Subcutaneous abdominal adipose tissue (tissue), 5 donors: ENCODE data around the gene RGS11.

Experiments used
- H3K27ac ChIP-seq: one replicate; pipeline ENCODE4 v1.7.0; 2013; ENCODE audit warnings: low read depth, mild to moderate bottlenecking, inconsistent platforms, low read length, moderate library complexity
- H3K27me3 ChIP-seq, 5 donors: one replicate each; pipeline ENCODE4 v1.7.0; 2013; ENCODE audit warnings: low read length in 5 of 5, inconsistent platforms in 1 of 5; ENCODE audit not compliant: control insufficient read depth in 5 of 5, insufficient read depth in 4 of 5
- H3K36me3 ChIP-seq, 5 donors: one replicate each; pipeline ENCODE4 v1.7.0; 2013; ENCODE audit warnings: low read length in 5 of 5; ENCODE audit not compliant: control insufficient read depth in 5 of 5, insufficient read depth in 5 of 5
- H3K4me1 ChIP-seq, 5 donors: one replicate each; pipeline ENCODE4 v1.7.0; 2013; ENCODE audit warnings: low read length in 5 of 5, mild to moderate bottlenecking in 3 of 5, moderate library complexity in 1 of 5; ENCODE audit not compliant: control insufficient read depth in 5 of 5, insufficient read depth in 5 of 5
- H3K4me3 ChIP-seq, 5 donors: one replicate each; pipeline ENCODE4 v1.7.0; 2013; ENCODE audit warnings: low read length in 5 of 5, low read depth in 1 of 5
- H3K9ac ChIP-seq, 5 donors: one replicate each; pipeline ENCODE4 v1.7.0; 2013; ENCODE audit warnings: low read length in 5 of 5, mild to moderate bottlenecking in 4 of 5, moderate library complexity in 3 of 5
- H3K9me3 ChIP-seq, 5 donors: one replicate each; pipeline ENCODE4 v1.7.0; 2013; ENCODE audit warnings: low read length in 5 of 5; ENCODE audit not compliant: control insufficient read depth in 5 of 5
- donor health status: healthy.
- donor health status: healthy.
- donor health status: healthy.
- donor health status: healthy.
- donor health status: healthy.

RGS11 gene

GRCh38 chr16:287298-287811, 11.6 kb upstream of the RGS11 start:
- Histone ChIP-seq H3K27ac (no peak overlapping the region), H3K9me3 (no peaks in the 10 kb centered on the region), H3K4me3 (no peak overlapping the region), H3K9ac (no peak overlapping the region), H3K4me1 (no peaks in the 10 kb centered on the region), H3K27me3 (no peaks in the 10 kb centered on the region), H3K36me3 (peaks cover 0 to 68% (median 51%) of the 10 kb centered on the region in 5 donors)

GRCh38 chr16:286491-287297, 10.9 kb upstream of the RGS11 start:
- Histone ChIP-seq H3K27me3 (peaks cover 0 to under 1% (median 0%) of the 10 kb centered on the region in 5 donors), H3K9ac (no peak overlapping the region), H3K4me3 (no peak overlapping the region), H3K9me3 (no peaks in the 10 kb centered on the region), H3K4me1 (peaks cover 0 to under 1% (median 0%) of the 10 kb centered on the region in 5 donors), H3K36me3 (peaks cover 0 to 61% (median 45%) of the 10 kb centered on the region in 5 donors), H3K27ac (no peak overlapping the region)

- H3K27me3 ChIP-seq: peaks cover 0 to 5% (median 2%) of the 10 kb centered on the region in 5 donors
- no peak overlapping the region for H3K4me3 ChIP-seq
- H3K27ac ChIP-seq: no peak overlapping the region
- H3K9ac ChIP-seq: no peak overlapping the region
- H3K4me1 ChIP-seq: peaks cover 0 to 12% (median 12%) of the 10 kb centered on the region in 5 donors
- H3K36me3 ChIP-seq: peaks cover 0 to 48% (median 32%) of the 10 kb centered on the region in 5 donors
- H3K9me3 ChIP-seq: no peaks in the 10 kb centered on the region
These were observed 9.7 kb upstream of the RGS11 start for GRCh38 chr16:285146-286055.

- Histone ChIP-seq H3K36me3 (peaks cover 0 to 39% (median 23%) of the 10 kb centered on the region in 5 donors), H3K4me1 (peaks cover 0 to 16% (median 15%) of the 10 kb centered on the region in 5 donors), H3K4me3 (no peak overlapping the region), H3K27ac (no peak overlapping the region), H3K9ac (no peak overlapping the region), H3K9me3 (no peaks in the 10 kb centered on the region), H3K27me3 (peaks cover 0 to 5% (median 2%) of the 10 kb centered on the region in 5 donors)
These were observed 8.7 kb upstream of the RGS11 start for GRCh38 chr16:284204-285120.

GRCh38 chr16:283033-283805, 7.5 kb upstream of the RGS11 start, which contains the start of gene PDIA2:
Gene PDIA2 (plus strand): TSS chr16:283164. CDS start chr16:283170, 6 bp downstream.
- Histone ChIP-seq H3K9me3 (no peaks in the 10 kb centered on the region), H3K27ac (no peak within 1 kb of the TSS), H3K4me3 (no peak within 1 kb of the TSS), H3K9ac (no peak within 1 kb of the TSS), H3K36me3 (peaks cover 0 to 26% (median 13%) of the 10 kb centered on the region in 5 donors), H3K27me3 (peaks cover 0 to 5% (median 2%) of the 10 kb centered on the region in 5 donors), H3K4me1 (peaks cover 0 to 16% (median 15%) of the 10 kb centered on the region in 5 donors)

GRCh38 chr16:282491-282890, 6.7 kb upstream of the RGS11 start:
- Histone ChIP-seq H3K27me3 (peaks cover 0 to 5% (median 2%) of the 10 kb centered on the region in 5 donors), H3K36me3 (peaks cover 0 to 19% (median 5%) of the 10 kb centered on the region in 5 donors), H3K27ac (no peak overlapping the region), H3K9ac (no peak overlapping the region), H3K4me3 (no peak overlapping the region), H3K9me3 (no peaks in the 10 kb centered on the region), H3K4me1 (peaks cover 0 to 16% (median 15%) of the 10 kb centered on the region in 5 donors)

- H3K9me3 ChIP-seq: no peaks in the 10 kb centered on the region
- H3K27ac ChIP-seq: no peak overlapping the region
- H3K4me1 ChIP-seq: peaks cover 0 to 16% (median 15%) of the 10 kb centered on the region in 5 donors
- no peak overlapping the region for H3K9ac ChIP-seq
- peak overlapping the region in 1 of 5 donors; percentile 1 for H3K4me3 ChIP-seq
- peaks cover 0 to 5% (median 2%) of the 10 kb centered on the region in 5 donors for H3K27me3 ChIP-seq
- peaks cover 0 to 12% (median 4%) of the 10 kb centered on the region in 5 donors for H3K36me3 ChIP-seq
These were observed 6.0 kb upstream of the RGS11 start for GRCh38 chr16:281660-282255.

- H3K27ac ChIP-seq: no peak overlapping the region
- H3K4me1 ChIP-seq: peaks cover 0 to 23% (median 21%) of the 10 kb centered on the region in 5 donors
- H3K4me3 ChIP-seq: peak overlapping the region in 2 of 5 donors; percentile 1 to 54
- peaks cover 0 to 5% (median 2%) of the 10 kb centered on the region in 5 donors for H3K27me3 ChIP-seq
- peaks cover 0 to 6% (median 0%) of the 10 kb centered on the region in 5 donors for H3K36me3 ChIP-seq
- no peaks in the 10 kb centered on the region for H3K9me3 ChIP-seq
- H3K9ac ChIP-seq: no peak overlapping the region
These were observed 5.4 kb upstream of the RGS11 start for GRCh38 chr16:280991-281659.
